ENCODE data around the gene TM9SF4.

DNA sequence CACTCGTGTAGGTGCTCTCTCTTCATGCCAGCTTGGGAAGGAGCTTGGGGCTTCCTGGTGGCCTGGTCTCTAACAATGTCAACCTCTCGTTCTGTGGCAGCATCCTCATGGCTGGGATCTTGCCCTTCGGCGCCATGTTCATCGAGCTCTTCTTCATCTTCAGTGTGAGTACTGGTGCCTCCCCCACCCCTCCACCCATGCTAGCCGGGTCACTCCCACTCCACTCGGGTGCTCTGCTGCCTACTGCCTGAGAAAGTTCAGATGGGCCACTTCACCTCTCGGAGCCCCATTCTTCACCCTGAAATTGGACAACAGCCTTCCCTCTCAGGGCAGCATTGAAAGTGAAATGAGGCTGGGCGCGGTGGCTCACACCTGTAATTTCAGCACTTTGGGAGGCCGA, 48.8 kb downstream of the TM9SF4 start:
- TF ChIP-seq, protein P1, sequence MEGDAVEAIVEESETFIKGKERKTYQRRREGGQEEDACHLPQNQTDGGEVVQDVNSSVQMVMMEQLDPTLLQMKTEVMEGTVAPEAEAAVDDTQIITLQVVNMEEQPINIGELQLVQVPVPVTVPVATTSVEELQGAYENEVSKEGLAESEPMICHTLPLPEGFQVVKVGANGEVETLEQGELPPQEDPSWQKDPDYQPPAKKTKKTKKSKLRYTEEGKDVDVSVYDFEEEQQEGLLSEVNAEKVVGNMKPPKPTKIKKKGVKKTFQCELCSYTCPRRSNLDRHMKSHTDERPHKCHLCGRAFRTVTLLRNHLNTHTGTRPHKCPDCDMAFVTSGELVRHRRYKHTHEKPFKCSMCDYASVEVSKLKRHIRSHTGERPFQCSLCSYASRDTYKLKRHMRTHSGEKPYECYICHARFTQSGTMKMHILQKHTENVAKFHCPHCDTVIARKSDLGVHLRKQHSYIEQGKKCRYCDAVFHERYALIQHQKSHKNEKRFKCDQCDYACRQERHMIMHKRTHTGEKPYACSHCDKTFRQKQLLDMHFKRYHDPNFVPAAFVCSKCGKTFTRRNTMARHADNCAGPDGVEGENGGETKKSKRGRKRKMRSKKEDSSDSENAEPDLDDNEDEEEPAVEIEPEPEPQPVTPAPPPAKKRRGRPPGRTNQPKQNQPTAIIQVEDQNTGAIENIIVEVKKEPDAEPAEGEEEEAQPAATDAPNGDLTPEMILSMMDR (conservative IDR thresholded peaks at IDR 0.05; ENCODE audit: low read depth, low read length), result no peak
- TF ChIP-seq EZH2 (IDR thresholded peaks at IDR 0.05; ENCODE audit: borderline replicate concordance, low read depth, low read length, poor library complexity, severe bottlenecking), result no peak

Measured in A673 (cell line).